ENCODE measurements around the gene EXOC1. TPM values are rescaled to one million over a fixed set of nuclear protein-coding genes. Genes with fewer than 3 reads are reported as not detected.

Gene EXOC1
- total and polyA plus RNA-seq, 9 of the 15 experiments (the other 6 are each of a cell fraction or from before 2014, with no cell fraction given) = 16.0 to 45.5 (median 26.2) TPM

DNA sequence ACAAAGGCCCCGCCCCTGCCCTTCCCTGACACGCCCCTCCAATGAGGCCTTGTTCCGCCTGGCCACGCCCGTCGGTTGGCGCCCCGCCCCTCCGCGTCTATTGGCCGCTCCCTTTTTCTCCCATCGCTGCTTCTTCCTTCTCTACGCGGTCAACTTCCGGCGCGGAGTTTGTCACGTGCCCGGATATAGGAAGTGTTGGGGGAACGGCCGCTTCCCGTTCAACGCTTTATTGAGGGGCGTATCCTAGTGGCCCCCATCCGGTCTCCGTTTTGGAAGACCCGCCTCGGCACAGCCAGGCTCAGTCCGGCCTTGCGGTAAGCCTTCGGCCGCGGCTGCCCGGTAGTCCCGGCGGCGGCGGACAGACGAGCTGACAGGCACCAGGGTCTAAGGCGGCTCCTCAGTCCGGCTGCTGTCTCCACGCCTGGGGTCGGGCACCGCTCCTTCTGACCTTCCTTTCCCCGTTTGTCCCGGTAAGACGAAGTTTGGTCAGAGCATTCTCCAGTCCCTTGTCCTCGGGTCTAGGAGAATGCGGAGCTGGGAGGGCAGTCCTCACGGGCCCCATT lies at the start of gene EXOC1 (continued):
- TF ChIP-seq ZBTB34 (CRISPR knock-in tag; IDR thresholded peaks at IDR 0.05) = no peak
- TF ChIP-seq, protein P1, sequence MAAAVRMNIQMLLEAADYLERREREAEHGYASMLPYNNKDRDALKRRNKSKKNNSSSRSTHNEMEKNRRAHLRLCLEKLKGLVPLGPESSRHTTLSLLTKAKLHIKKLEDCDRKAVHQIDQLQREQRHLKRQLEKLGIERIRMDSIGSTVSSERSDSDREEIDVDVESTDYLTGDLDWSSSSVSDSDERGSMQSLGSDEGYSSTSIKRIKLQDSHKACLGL (CRISPR knock-in tag; IDR thresholded peaks at IDR 0.05; ENCODE audit: borderline replicate concordance, poor library complexity, severe bottlenecking) = no peak
- no peak for TF ChIP-seq TCF3 (CRISPR knock-in tag; IDR thresholded peaks at IDR 0.05)
- no peak for TF ChIP-seq ZMIZ1 (IDR thresholded peaks at IDR 0.05; ENCODE audit: low read depth in 2 of 2, low read length in 2 of 2)
- no peak for TF ChIP-seq CSDE1 (IDR thresholded peaks at IDR 0.05)
- TF ChIP-seq RBM22 (IDR thresholded peaks at IDR 0.05; ENCODE audit: low read depth, low read length, poor library complexity, severe bottlenecking) = no peak
- no peak for TF ChIP-seq FUS (optimal IDR thresholded peaks at IDR 0.05; ENCODE audit: low read depth, low read length)
- TF ChIP-seq XRCC4 (IDR thresholded peaks at IDR 0.05; ENCODE audit: extremely low read depth, insufficient read depth, insufficient read length) = no peak
- no peak for TF ChIP-seq CHD4 (IDR thresholded peaks at IDR 0.05; ENCODE audit: insufficient read depth, insufficient replicate concordance, low read depth, low read length, poor library complexity, severe bottlenecking)
- TF ChIP-seq RBBP5 (IDR thresholded peaks at IDR 0.05; ENCODE audit: borderline replicate concordance, insufficient read depth, low read length, poor library complexity, severe bottlenecking) = peak; percentile 100
- TF ChIP-seq GABPB2 (CRISPR knock-in tag; conservative IDR thresholded peaks at IDR 0.05) = no peak
- TF ChIP-seq IRF9 (tag; IDR thresholded peaks at IDR 0.05) = no peak
- TF ChIP-seq IRF2 (CRISPR knock-in tag; IDR thresholded peaks at IDR 0.05) = no peak
- no peak for TF ChIP-seq JUNB (CRISPR knock-in tag; conservative IDR thresholded peaks at IDR 0.05)
- peak in 1 of 2 experiments; percentile 81; a peak in 2 of 4 replicates for TF ChIP-seq KDM4B (IDR thresholded peaks at IDR 0.05; ENCODE audit: borderline replicate concordance in 2 of 2, low read depth in 1 of 2)
- no peak for TF ChIP-seq ZFP1 (CRISPR knock-in tag; IDR thresholded peaks at IDR 0.05)
- TF ChIP-seq ZNF696 (CRISPR knock-in tag; conservative IDR thresholded peaks at IDR 0.05) = no peak
- no peak for TF ChIP-seq HMGXB4 (CRISPR knock-in tag; IDR thresholded peaks at IDR 0.05)
- no peak for TF ChIP-seq TARDBP (IDR thresholded peaks at IDR 0.05)
- TF ChIP-seq FOS (IDR thresholded peaks at IDR 0.05; ENCODE audit: extremely low read depth, insufficient read length) = peak; percentile 1

Measured in K562 (cell line).